ENCODE measurements around the gene PPP1R14C.

DNA sequence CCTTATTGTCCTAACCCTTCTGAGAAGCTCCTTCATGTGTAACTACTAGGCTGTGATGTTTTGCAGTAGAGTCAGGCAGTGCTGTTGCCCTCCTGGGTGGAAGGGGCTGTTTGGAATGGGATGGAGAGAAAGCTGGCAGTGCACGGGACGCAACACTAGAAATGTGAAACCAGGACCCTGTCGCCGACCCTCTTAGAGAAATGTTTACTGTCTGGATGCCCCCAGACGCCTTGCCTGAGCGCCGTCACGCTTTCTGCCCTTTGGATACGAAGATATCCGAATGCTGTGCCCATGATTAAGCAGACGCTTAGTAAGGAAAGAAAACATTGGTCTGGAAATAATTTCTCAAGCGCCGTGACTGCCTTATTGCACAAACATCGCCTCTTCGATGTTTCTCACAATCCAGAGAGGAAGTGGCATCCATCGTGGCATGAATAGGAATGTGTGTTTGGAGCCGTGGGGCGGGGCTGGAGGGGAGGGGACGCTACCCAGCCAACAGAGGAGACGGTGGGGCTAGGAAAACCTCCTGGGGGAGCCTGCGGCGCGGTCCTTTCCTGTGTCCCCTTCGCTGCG, 661 bp upstream of the PPP1R14C start:
- TF ChIP-seq, protein P1, sequence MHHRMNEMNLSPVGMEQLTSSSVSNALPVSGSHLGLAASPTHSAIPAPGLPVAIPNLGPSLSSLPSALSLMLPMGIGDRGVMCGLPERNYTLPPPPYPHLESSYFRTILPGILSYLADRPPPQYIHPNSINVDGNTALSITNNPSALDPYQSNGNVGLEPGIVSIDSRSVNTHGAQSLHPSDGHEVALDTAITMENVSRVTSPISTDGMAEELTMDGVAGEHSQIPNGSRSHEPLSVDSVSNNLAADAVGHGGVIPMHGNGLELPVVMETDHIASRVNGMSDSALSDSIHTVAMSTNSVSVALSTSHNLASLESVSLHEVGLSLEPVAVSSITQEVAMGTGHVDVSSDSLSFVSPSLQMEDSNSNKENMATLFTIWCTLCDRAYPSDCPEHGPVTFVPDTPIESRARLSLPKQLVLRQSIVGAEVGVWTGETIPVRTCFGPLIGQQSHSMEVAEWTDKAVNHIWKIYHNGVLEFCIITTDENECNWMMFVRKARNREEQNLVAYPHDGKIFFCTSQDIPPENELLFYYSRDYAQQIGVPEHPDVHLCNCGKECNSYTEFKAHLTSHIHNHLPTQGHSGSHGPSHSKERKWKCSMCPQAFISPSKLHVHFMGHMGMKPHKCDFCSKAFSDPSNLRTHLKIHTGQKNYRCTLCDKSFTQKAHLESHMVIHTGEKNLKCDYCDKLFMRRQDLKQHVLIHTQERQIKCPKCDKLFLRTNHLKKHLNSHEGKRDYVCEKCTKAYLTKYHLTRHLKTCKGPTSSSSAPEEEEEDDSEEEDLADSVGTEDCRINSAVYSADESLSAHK (CRISPR knock-in tag; IDR thresholded peaks at IDR 0.05; ENCODE audit: borderline replicate concordance): no peak
- TF ChIP-seq ZNF569 (CRISPR knock-in tag; IDR thresholded peaks at IDR 0.05; ENCODE audit: borderline replicate concordance): no peak

Data from HepG2 (cell line).